Fibroblast of villous mesenchyme (primary cell): Measurements from ENCODE around the gene ARHGAP21. TPM values are rescaled to one million over a fixed set of nuclear protein-coding genes. Genes with fewer than 3 reads are reported as not detected.
A peak's percentile ranks its signal among the peaks of the same experiment; 100 is the strongest.

Experiments
- DNase-seq: peaks from one replicate; pipeline ENCODE4 v3.0.0-alpha.2; 2010; ENCODE audit warnings: low read depth
- H3K4me3 ChIP-seq: 2 replicates; pipeline ENCODE4 v1.5.1; 2011; ENCODE audit warnings: low read depth, mild to moderate bottlenecking, low read length
- CTCF ChIP-seq: IDR thresholded peaks from 2 replicates; pipeline ENCODE4 v1.5.1; 2012; ENCODE audit warnings: low read depth, mild to moderate bottlenecking, low read length; ENCODE audit not compliant: insufficient read depth
- total RNA-seq: library from RNA; depleted of rRNA; stranded (reverse); fragments of >200 nt; gene quantifications from 2 replicates; pipeline ENCODE4 v1.2.3, GENCODE V29; 2012

The ARHGAP21 gene
- total RNA-seq, 1 donor, result 136 TPM

- no peak overlapping the region for H3K4me3 ChIP-seq
- no peak for TF ChIP-seq CTCF
- peak; percentile 6 for DNase-seq
These were observed 148.1 kb downstream of the ARHGAP21 start for GRCh38 chr10:24575481-24576002.

GRCh38 chr10:24574578-24575155 is 149.0 kb downstream of the ARHGAP21 start:
- H3K4me3 ChIP-seq, result no peak overlapping the region
- DNase-seq, result no peak
- no peak for TF ChIP-seq CTCF

GRCh38 chr10:24574161-24574560 is 149.5 kb downstream of the ARHGAP21 start:
- no peak for TF ChIP-seq CTCF
- DNase-seq, result no peak
- no peak overlapping the region for H3K4me3 ChIP-seq

GRCh38 chr10:24571870-24572450 is 151.7 kb downstream of the ARHGAP21 start:
- DNase-seq, result no peak
- H3K4me3 ChIP-seq, result no peak overlapping the region
- no peak for TF ChIP-seq CTCF

- no peak overlapping the region for H3K4me3 ChIP-seq
- DNase-seq, result no peak
- no peak for TF ChIP-seq CTCF
These were observed 152.8 kb downstream of the ARHGAP21 start for GRCh38 chr10:24570658-24571426.

GRCh38 chr10:24569828-24570657 is 153.6 kb downstream of the ARHGAP21 start:
- no peak for TF ChIP-seq CTCF

More at GRCh38 chr10:24569828-24570657, 153.6 kb downstream of the ARHGAP21 start:
- H3K4me3 ChIP-seq, result no peak overlapping the region
- DNase-seq, result no peak
